Measurements from ENCODE around the gene CTCF. TPM values are rescaled to one million over a fixed set of nuclear protein-coding genes. Genes with fewer than 3 reads are reported as not detected.
"Not testable (repeated sequence)": the region's sequence is repeated elsewhere in the genome, so short reads cannot be mapped to it uniquely, and the experiment has no call there.

The CTCF gene, protein sequence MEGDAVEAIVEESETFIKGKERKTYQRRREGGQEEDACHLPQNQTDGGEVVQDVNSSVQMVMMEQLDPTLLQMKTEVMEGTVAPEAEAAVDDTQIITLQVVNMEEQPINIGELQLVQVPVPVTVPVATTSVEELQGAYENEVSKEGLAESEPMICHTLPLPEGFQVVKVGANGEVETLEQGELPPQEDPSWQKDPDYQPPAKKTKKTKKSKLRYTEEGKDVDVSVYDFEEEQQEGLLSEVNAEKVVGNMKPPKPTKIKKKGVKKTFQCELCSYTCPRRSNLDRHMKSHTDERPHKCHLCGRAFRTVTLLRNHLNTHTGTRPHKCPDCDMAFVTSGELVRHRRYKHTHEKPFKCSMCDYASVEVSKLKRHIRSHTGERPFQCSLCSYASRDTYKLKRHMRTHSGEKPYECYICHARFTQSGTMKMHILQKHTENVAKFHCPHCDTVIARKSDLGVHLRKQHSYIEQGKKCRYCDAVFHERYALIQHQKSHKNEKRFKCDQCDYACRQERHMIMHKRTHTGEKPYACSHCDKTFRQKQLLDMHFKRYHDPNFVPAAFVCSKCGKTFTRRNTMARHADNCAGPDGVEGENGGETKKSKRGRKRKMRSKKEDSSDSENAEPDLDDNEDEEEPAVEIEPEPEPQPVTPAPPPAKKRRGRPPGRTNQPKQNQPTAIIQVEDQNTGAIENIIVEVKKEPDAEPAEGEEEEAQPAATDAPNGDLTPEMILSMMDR
- total RNA-seq (10 to 100 TPM; 43.8 to 46.4 TPM), total RNA-seq (55.1 to 182 (median 129) reads per million in 172 experiments)
- 49.5 TPM for polyA plus RNA-seq (2013, experiment 1 of 2)
- 62.0 TPM for polyA plus RNA-seq (2013, experiment 2 of 2)

DNA sequence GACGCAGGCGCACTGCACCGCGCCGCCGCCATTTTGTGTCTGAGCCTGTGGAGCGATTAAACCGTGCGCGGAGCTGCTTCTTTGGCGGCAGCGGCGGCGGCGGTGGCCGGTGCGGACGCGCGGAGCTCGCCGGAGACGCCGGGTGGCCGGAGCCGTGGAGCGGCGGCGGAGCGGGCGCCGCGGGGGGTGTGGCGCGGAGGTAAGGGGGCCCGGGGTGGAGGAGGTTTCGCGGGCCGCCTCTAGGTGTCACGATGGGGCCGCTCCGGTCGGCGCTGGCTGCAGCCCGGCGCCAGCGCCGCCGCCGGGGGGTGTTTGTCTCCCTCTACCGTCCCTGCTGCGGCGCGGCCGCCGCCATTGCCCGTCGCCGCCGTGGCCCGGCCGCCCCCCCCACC, at the start of gene CTCF:
Gene CTCF, plus strand, starts transcription at position 1 of the 392 bp plus-strand sequence. CDS start 48,307 bp downstream, outside the sequence.
- peak within 1 kb of the TSS; percentile 91 for H3K4me3 Mint-ChIP-seq
- Histone ChIP-seq H3K4me3 (ENCODE audit: low read length) (peak within 1 kb of the TSS; percentile 83), H3K27me3 (ENCODE audit: control insufficient read depth in 1 of 2, insufficient read depth in 2 of 2, low read length in 2 of 2) (no peaks in the 10 kb centered on the region), H3K9me3 (ENCODE audit: control insufficient read depth in 1 of 2, insufficient read depth in 1 of 2, low read length in 2 of 2) (no peaks in the 10 kb centered on the region), H3K4me1 (ENCODE audit: insufficient read depth, low read length) (peaks cover 45% of the 10 kb centered on the region), H3K27ac (ENCODE audit: low read depth in 1 of 2, low read length in 2 of 2) (peak within 1 kb of the TSS; percentile 86 to 98), H3K36me3 (ENCODE audit: insufficient read depth, low read length) (peaks cover 7% of the 10 kb centered on the region)
- intact Hi-C loops (cut with DNase I, micrococcal nuclease), result loop anchor here (1.0 to 5.0 kb wide), 8 partner anchors 15 to 810 kb away; partner anchors contain the start of genes ACD (in 1 of the 2), DYNC1LI2 (in 1 of the 2), PARD6A (in 1 of the 2) and RANBP10 (in 1 of the 2)
- CTCF ChIA-PET, result interaction anchor here (0.8 to 9.5 kb wide), 17 partner anchors 8 to 105 kb away, joined by 3 to 119 read pairs (median 4); partner anchors contain the start of genes ACD, ATP6V0D1, C16orf86 and CARMIL2
- H3K27ac Mint-ChIP-seq, result peak within 1 kb of the TSS; percentile 93
- no peaks in the 10 kb centered on the region for H3K9me3 Mint-ChIP-seq
- TF ChIP-seq CTCF (IDR thresholded peaks at IDR 0.05), result no peak
- H3K4me1 Mint-ChIP-seq (ENCODE audit: low read depth), result peaks cover 48% of the 10 kb centered on the region
- DNase-seq, result peak in 13 of 14 experiments; percentile 69 to 95 (median 84)
- POLR2A ChIA-PET, result interaction anchor here (0.6 to 10.4 kb wide), 26 partner anchors 10 to 522 kb away, joined by 3 to 358 read pairs (median 8); partner anchors contain the start of genes ACD, ATP6V0D1, C16orf86 and CARMIL2
- peak; percentile 58 for ATAC-seq (ENCODE audit: poor library complexity)
- peaks cover 13% of the 10 kb centered on the region for H3K36me3 Mint-ChIP-seq (ENCODE audit: low read depth)
- H3K27me3 Mint-ChIP-seq, result no peaks in the 10 kb centered on the region

DNA sequence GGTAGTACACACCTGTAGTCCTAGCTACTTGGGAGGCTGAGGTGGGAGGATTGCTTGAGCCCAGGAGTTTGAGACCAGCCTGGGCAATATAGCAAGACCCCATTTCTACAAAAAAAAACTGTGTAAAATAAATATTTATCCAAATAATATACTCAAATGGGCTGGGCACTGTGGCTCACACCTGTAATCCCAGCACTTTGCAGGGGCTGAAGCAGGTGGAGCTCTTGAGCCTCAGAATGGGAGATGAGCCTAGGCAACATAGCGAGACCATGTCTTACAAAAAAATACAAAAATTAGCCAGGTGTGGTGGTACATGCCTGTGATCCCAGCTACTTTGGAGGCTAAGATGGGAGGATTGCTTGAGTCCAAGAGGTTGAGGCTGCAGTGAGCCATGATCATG, 48.4 kb upstream of the CTCF start:
- H3K4me3 ChIP-seq (ENCODE audit: low read length); H3K27me3 ChIP-seq (ENCODE audit: control insufficient read depth in 1 of 2, insufficient read depth in 2 of 2, low read length in 2 of 2); H3K27me3 Mint-ChIP-seq; DNase-seq; H3K27ac ChIP-seq (ENCODE audit: low read depth in 1 of 2, low read length in 2 of 2); H3K9me3 Mint-ChIP-seq; H3K36me3 Mint-ChIP-seq (ENCODE audit: low read depth); H3K27ac Mint-ChIP-seq; H3K9me3 ChIP-seq (ENCODE audit: control insufficient read depth in 1 of 2, insufficient read depth in 1 of 2, low read length in 2 of 2); H3K36me3 ChIP-seq (ENCODE audit: insufficient read depth, low read length); H3K4me3 Mint-ChIP-seq: not testable (repeated sequence)
- ChIA-PET POLR2A (interaction anchor here (0.8 to 1.5 kb wide), 6 partner anchors 10 to 86 kb away, joined by 3 to 10 read pairs (median 4); partner anchors contain the start of genes ATP6V0D1 and CTCF), CTCF (interaction anchor here (0.7 to 5.2 kb wide), 16 partner anchors 9 to 204 kb away, joined by 3 to 48 read pairs (median 4); partner anchors contain the start of genes AGRP, ATP6V0D1 and CARMIL2)
- ATAC-seq (ENCODE audit: poor library complexity), result peak; percentile 22
- H3K4me1 ChIP-seq (ENCODE audit: insufficient read depth, low read length), result peaks cover 27% of the 10 kb centered on the region
- peaks cover 21% of the 10 kb centered on the region for H3K4me1 Mint-ChIP-seq (ENCODE audit: low read depth)
- intact Hi-C loops (cut with DNase I, micrococcal nuclease), result loop anchor here (1.0 to 5.0 kb wide), 2 partner anchors 20 to 82 kb away; partner anchors contain the start of gene HSD11B2 (in 1 of the 2)

DNA sequence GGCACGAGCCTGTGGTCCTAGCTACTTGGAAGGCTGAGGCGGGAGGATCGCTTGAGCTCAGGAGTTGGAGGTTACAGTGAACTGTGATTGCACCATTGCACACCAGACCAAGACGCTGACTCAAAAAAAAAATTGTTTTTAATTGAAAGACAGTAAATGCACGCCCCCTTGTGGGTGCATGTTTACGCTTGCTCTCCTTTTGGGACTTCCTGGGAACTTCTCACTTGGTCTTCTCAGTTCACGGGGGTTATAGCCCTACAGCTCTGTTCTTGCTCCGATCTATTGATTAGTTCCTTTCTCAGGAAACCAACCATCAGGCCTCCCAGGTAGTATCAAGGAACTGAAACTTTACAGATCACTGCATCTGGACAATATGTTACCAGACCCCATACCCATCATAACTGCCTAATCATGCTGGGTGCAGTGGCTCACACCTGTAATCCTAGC, 47.9 kb upstream of the CTCF start:
- H3K4me3 Mint-ChIP-seq, result no peak overlapping the region
- POLR2A ChIA-PET, result interaction anchor here (0.8 to 1.5 kb wide), 6 partner anchors 11 to 86 kb away, joined by 3 to 10 read pairs (median 4); partner anchors contain the start of genes ATP6V0D1 and CTCF

More for the DNA sequence above, 47.9 kb upstream of the CTCF start:
- CTCF ChIA-PET, result interaction anchor here (0.7 to 5.2 kb wide), 16 partner anchors 9 to 204 kb away, joined by 3 to 48 read pairs (median 4); partner anchors contain the start of genes AGRP, ATP6V0D1 and CARMIL2
- Mint-ChIP-seq H3K9me3 (no peaks in the 10 kb centered on the region), H3K4me1 (ENCODE audit: low read depth) (peaks cover 16% of the 10 kb centered on the region), H3K36me3 (ENCODE audit: low read depth) (no peaks in the 10 kb centered on the region), H3K27ac (no peak overlapping the region), H3K27me3 (no peaks in the 10 kb centered on the region)
- ATAC-seq (ENCODE audit: poor library complexity) (peak; percentile 95), DNase-seq (peak; percentile 69 to 92 (median 78))
- Histone ChIP-seq H3K27ac (ENCODE audit: low read depth in 1 of 2, low read length in 2 of 2) (no peak overlapping the region), H3K27me3 (ENCODE audit: control insufficient read depth in 1 of 2, insufficient read depth in 2 of 2, low read length in 2 of 2) (no peaks in the 10 kb centered on the region), H3K4me3 (ENCODE audit: low read length) (no peak overlapping the region), H3K36me3 (ENCODE audit: insufficient read depth, low read length) (no peaks in the 10 kb centered on the region), H3K9me3 (ENCODE audit: control insufficient read depth in 1 of 2, insufficient read depth in 1 of 2, low read length in 2 of 2) (no peaks in the 10 kb centered on the region), H3K4me1 (ENCODE audit: insufficient read depth, low read length) (peaks cover 22% of the 10 kb centered on the region)
- TF ChIP-seq CTCF (IDR thresholded peaks at IDR 0.05), result peak; percentile 78
- intact Hi-C loops (cut with DNase I, micrococcal nuclease), result loop anchor here (1.0 to 5.0 kb wide), 2 partner anchors 20 to 82 kb away; partner anchors contain the start of gene HSD11B2 (in 1 of the 2)

Data from CD4-positive, alpha-beta T cell (primary cell).